H9 (cell line): ENCODE measurements around the gene FAM193B. TPM values are rescaled to one million over a fixed set of nuclear protein-coding genes. Genes with fewer than 3 reads are reported as not detected.

Experiments
- DNase-seq: peaks from one replicate; pipeline ENCODE4 v3.0.0-alpha.2; 2017
- H2AFZ ChIP-seq: one replicate; pipeline ENCODE4 v1.6.1; 2013; ENCODE audit warnings: mild to moderate bottlenecking, low read length, control low read depth, moderate library complexity
- H2AK5ac ChIP-seq: 2 replicates; pipeline ENCODE4 v1.6.1; 2013; ENCODE audit warnings: low read length, control low read depth, mixed read lengths; ENCODE audit not compliant: insufficient read length
- H2BK120ac ChIP-seq: one replicate; pipeline ENCODE4 v1.6.1; 2013; ENCODE audit warnings: low read depth, mild to moderate bottlenecking, low read length, control low read depth, inconsistent platforms; ENCODE audit not compliant: poor library complexity, severe bottlenecking
- H2BK12ac ChIP-seq: 2 replicates; pipeline ENCODE4 v1.6.1; 2013; ENCODE audit warnings: low read length, control low read depth, mixed read lengths, low read depth; ENCODE audit not compliant: insufficient read length
- H2BK15ac ChIP-seq: 2 replicates; pipeline ENCODE4 v1.6.1; 2013; ENCODE audit warnings: low read depth, low read length, control low read depth
- H2BK20ac ChIP-seq: one replicate; pipeline ENCODE4 v1.6.1; 2013; ENCODE audit warnings: low read depth, mild to moderate bottlenecking, low read length, control low read depth, inconsistent platforms; ENCODE audit not compliant: poor library complexity, severe bottlenecking
- H2BK5ac ChIP-seq: 2 replicates; pipeline ENCODE4 v1.6.1; 2013; ENCODE audit warnings: low read length, control low read depth, mixed read lengths; ENCODE audit not compliant: insufficient read length
- H3K14ac ChIP-seq: 2 replicates; pipeline ENCODE4 v1.6.1; 2013; ENCODE audit warnings: low read length, control low read depth; ENCODE audit not compliant: insufficient read depth
- H3K18ac ChIP-seq: 2 replicates; pipeline ENCODE4 v1.6.1; 2013; ENCODE audit warnings: low read depth, mild to moderate bottlenecking, mixed read lengths, low read length, control low read depth; ENCODE audit not compliant: insufficient read length
- H3K23ac ChIP-seq: 2 replicates; pipeline ENCODE4 v1.6.1; 2013; ENCODE audit warnings: low read length, control low read depth, mixed read lengths, low read depth; ENCODE audit not compliant: insufficient read length
- H3K23me2 ChIP-seq: 2 replicates; pipeline ENCODE4 v1.6.1; 2013; ENCODE audit warnings: low read depth, mild to moderate bottlenecking, mixed read lengths, low read length, control low read depth; ENCODE audit not compliant: insufficient read length, poor library complexity, severe bottlenecking
- H3K27ac ChIP-seq: 2 replicates; pipeline ENCODE4 v1.5.1; 2013; ENCODE audit warnings: low read length, control low read depth, mixed read lengths, low read depth; ENCODE audit not compliant: insufficient read length
- H3K27me3 ChIP-seq: 2 replicates; pipeline ENCODE4 v1.6.1; 2013; ENCODE audit warnings: low read length, control low read depth, inconsistent platforms; ENCODE audit not compliant: insufficient read depth
- H3K4ac ChIP-seq: 2 replicates; pipeline ENCODE4 v1.6.1; 2013; ENCODE audit warnings: low read depth, mild to moderate bottlenecking, control low read depth, inconsistent platforms, low read length, moderate library complexity
- H3K4me1 ChIP-seq: 2 replicates; pipeline ENCODE4 v1.6.1; 2013; ENCODE audit warnings: low read length, control low read depth, inconsistent platforms; ENCODE audit not compliant: insufficient read depth
- H3K4me2 ChIP-seq: 2 replicates; pipeline ENCODE4 v1.6.1; 2013; ENCODE audit warnings: low read length, control low read depth, mixed read lengths; ENCODE audit not compliant: insufficient read length, insufficient read depth
- H3K56ac ChIP-seq: 2 replicates; pipeline ENCODE4 v1.6.1; 2013; ENCODE audit warnings: low read depth, mild to moderate bottlenecking, mixed read lengths, low read length, control low read depth; ENCODE audit not compliant: insufficient read length
- H3K79me1 ChIP-seq: 2 replicates; pipeline ENCODE4 v1.6.1; 2013; ENCODE audit warnings: low read depth, mild to moderate bottlenecking, moderate library complexity, low read length, control low read depth, inconsistent platforms; ENCODE audit not compliant: insufficient read depth, poor library complexity, severe bottlenecking
- H3K79me2 ChIP-seq: 2 replicates; pipeline ENCODE4 v1.6.1; 2013; ENCODE audit warnings: low read length, control low read depth, inconsistent platforms; ENCODE audit not compliant: insufficient read depth
- H3K9ac ChIP-seq: 2 replicates; pipeline ENCODE4 v1.6.1; 2013; ENCODE audit warnings: low read length, control low read depth, mixed read lengths; ENCODE audit not compliant: insufficient read length; ENCODE audit errors: extremely low read depth
- H3K9me3 ChIP-seq: one replicate; pipeline ENCODE4 v1.6.1; 2013; ENCODE audit warnings: low read depth, low read length, inconsistent platforms; ENCODE audit not compliant: control insufficient read depth
- H3T11ph ChIP-seq: one replicate; pipeline ENCODE4 v1.6.1; 2013; ENCODE audit warnings: mild to moderate bottlenecking, low read length, control low read depth, inconsistent platforms
- H4K20me1 ChIP-seq: one replicate; pipeline ENCODE4 v1.6.1; 2013; ENCODE audit not compliant: control insufficient read depth, insufficient read length, insufficient read depth
- H4K5ac ChIP-seq: 2 replicates; pipeline ENCODE4 v1.6.1; 2013; ENCODE audit warnings: low read depth, mild to moderate bottlenecking, mixed read lengths, low read length, control low read depth; ENCODE audit not compliant: insufficient read length
- H4K8ac ChIP-seq: replicated peaks from 2 replicates; pipeline ENCODE4 v1.6.1; 2013; ENCODE audit warnings: low read length, control low read depth, mixed read lengths, low read depth; ENCODE audit not compliant: insufficient read length
- H4K91ac ChIP-seq: 2 replicates; pipeline ENCODE4 v1.6.1; 2013; ENCODE audit warnings: low read depth, mild to moderate bottlenecking, moderate library complexity, mixed read lengths, low read length, control low read depth; ENCODE audit not compliant: insufficient read length
- H3K27ac Mint-ChIP-seq, 3 experiments: 2 replicates in 2 of 3; 3 replicates in 1 of 3; pipeline ENCODE4 v1.8.0; 2020 to 2021; ENCODE audit warnings: mixed read lengths in 3 of 3, mild to moderate bottlenecking in 1 of 3, moderate library complexity in 1 of 3
- H3K27me3 Mint-ChIP-seq: 2 replicates; pipeline ENCODE4 v1.8.0; 2021; ENCODE audit warnings: low read depth, mild to moderate bottlenecking, moderate library complexity, mixed read lengths
- H3K36me3 Mint-ChIP-seq, 3 experiments: 2 replicates in 2 of 3; 3 replicates in 1 of 3; pipeline ENCODE4 v1.8.0; 2020 to 2021; ENCODE audit warnings: low read depth in 3 of 3, mixed read lengths in 3 of 3; ENCODE audit not compliant: insufficient read depth in 1 of 3
- H3K4me1 Mint-ChIP-seq, 2 experiments: 2 replicates each; pipeline ENCODE4 v1.8.0; 2020; ENCODE audit warnings: mixed read lengths in 2 of 2
- H3K4me3 Mint-ChIP-seq, 2 experiments: 2 replicates in 1 of 2; 3 replicates in 1 of 2; pipeline ENCODE4 v1.8.0; 2020 to 2021; ENCODE audit warnings: mild to moderate bottlenecking in 2 of 2, mixed read lengths in 2 of 2, moderate library complexity in 1 of 2
- H3K9me3 Mint-ChIP-seq, 2 experiments: 2 replicates in 1 of 2; 3 replicates in 1 of 2; pipeline ENCODE4 v1.8.0; 2020; ENCODE audit warnings: mild to moderate bottlenecking in 2 of 2, mixed read lengths in 2 of 2, moderate library complexity in 1 of 2
- CTCF ChIP-seq: fragments of 200-600 bp; sonication (generic); conservative IDR thresholded peaks from 3 replicates; pipeline ENCODE4 v1.8.0; 2021; ENCODE audit warnings: antibody characterized with exemption, mild to moderate bottlenecking
- WGBS: extraction: QIAGEN DNeasy Blood & Tissue Kit; methylation state at CpG from one replicate; pipeline ENCODE4 v1.1.7; 2013; ENCODE audit warnings: missing lambda C conversion rate, low lambda C conversion rate, mixed read lengths; ENCODE audit not compliant: insufficient read length; ENCODE audit errors: extremely low coverage; 5-methylcytosine and 5-hydroxymethylcytosine counted together
- total RNA-seq: library from RNA; stranded (reverse); gene quantifications from 2 replicates; pipeline ENCODE4 v1.2.1, GENCODE V29; 2021

The FAM193B gene
- total RNA-seq, 1 experiment from 2014 or later: 71.5 TPM

GRCh38 chr5:177540438-177540837 lies 13.9 kb downstream of the FAM193B start:
- Histone ChIP-seq H3K9ac (no peak overlapping the region), H3K23me2 (no peaks in the 10 kb centered on the region), H4K91ac (no peak overlapping the region), H2BK120ac (no peak overlapping the region), H3K27me3 (no peaks in the 10 kb centered on the region), H3K56ac (no peak overlapping the region), H4K5ac (no peak overlapping the region), H3K23ac (no peak overlapping the region), H2BK5ac (no peak overlapping the region), H3K4me1 (no peaks in the 10 kb centered on the region), H4K20me1 (no peaks in the 10 kb centered on the region), H2BK12ac (no peak overlapping the region), H4K8ac (no peak overlapping the region), H3K18ac (no peak overlapping the region), H3K4me2 (no peak overlapping the region), H3K79me2 (peaks cover 4% of the 10 kb centered on the region; the same call in 1 of the 2 replicates), H2AK5ac (no peak overlapping the region), H3K14ac (no peak overlapping the region), H2BK20ac (no peak overlapping the region), H3K79me1 (peaks cover 6% of the 10 kb centered on the region), H3T11ph (no peak overlapping the region), H3K9me3 (no peaks in the 10 kb centered on the region), H3K27ac (no peak overlapping the region), H2BK15ac (no peak overlapping the region), H2AFZ (no peak overlapping the region), H3K4ac (no peak overlapping the region)
- Mint-ChIP-seq H3K4me3 (no peak overlapping the region), H3K27me3 (no peaks in the 10 kb centered on the region), H3K4me1 (no peaks in the 10 kb centered on the region), H3K9me3 (no peaks in the 10 kb centered on the region), H3K27ac (no peak overlapping the region), H3K36me3 (peaks cover 22 to 46% (median 44%) of the 10 kb centered on the region in 3 experiments; a peak in 6 of 7 replicates)
- DNase-seq: no peak
- TF ChIP-seq CTCF: no peak
- WGBS: no CpG with 5 or more reads among the region's 3 CpGs
